ENCODE measurements around the gene PTPRQ. TPM values are rescaled to one million over a fixed set of nuclear protein-coding genes. Genes with fewer than 3 reads are reported as not detected.

PTPRQ gene
- total and polyA plus RNA-seq, 11 donors: 0.05 to 4.2 (median 0.20) TPM; not detected in 2

GRCh38 chr12:80620281-80620680, 176.2 kb downstream of the PTPRQ start:
- Histone ChIP-seq H3K27me3 (no peaks in the 10 kb centered on the region), H3K36me3 (no peaks in the 10 kb centered on the region), H3K4me3 (no peak overlapping the region), H3K27ac (no peak overlapping the region), H3K9me3 (no peaks in the 10 kb centered on the region), H3K4me1 (no peaks in the 10 kb centered on the region)
- ATAC-seq: no peak
- TF ChIP-seq POLR2A (IDR thresholded peaks at IDR 0.05) (no peak), CTCF (IDR thresholded peaks at IDR 0.05) (no peak)
- intact Hi-C loops (cut with DNase I): no loop called here
- WGBS, 4 donors: 70 to 83% (median 81%) methylated on average over 2 of the region's 2 CpGs
- no peak for DNase-seq

- H3K27ac ChIP-seq: no peak overlapping the region
- no peak overlapping the region for H3K4me3 ChIP-seq
- peaks cover 0 to 1% (median 0%) of the 10 kb centered on the region in 12 donors for H3K4me1 ChIP-seq
- H3K9me3 ChIP-seq: no peaks in the 10 kb centered on the region
- H3K36me3 ChIP-seq: no peaks in the 10 kb centered on the region
- WGBS, 4 donors: 76 to 92% (median 81%) methylated on average over 1 of the region's 1 CpG
- no peak for ATAC-seq
- TF ChIP-seq CTCF (IDR thresholded peaks at IDR 0.05) (no peak), POLR2A (IDR thresholded peaks at IDR 0.05) (no peak)
- no peak for DNase-seq
- intact Hi-C loops (cut with DNase I): no loop called here
- H3K27me3 ChIP-seq: no peaks in the 10 kb centered on the region
Measured at GRCh38 chr12:80622271-80622670, 178.2 kb downstream of the PTPRQ start.

GRCh38 chr12:80625051-80625450, 181.0 kb downstream of the PTPRQ start:
- DNase-seq (no peak), ATAC-seq (no peak)
- Histone ChIP-seq H3K4me3 (no peak overlapping the region), H3K9me3 (no peaks in the 10 kb centered on the region), H3K27me3 (no peaks in the 10 kb centered on the region), H3K27ac (no peak overlapping the region), H3K4me1 (peaks cover 0 to 9% (median 0%) of the 10 kb centered on the region in 12 donors), H3K36me3 (no peaks in the 10 kb centered on the region)
- intact Hi-C loops (cut with DNase I): no loop called here
- WGBS, 4 donors: 75 to 89% (median 80%) methylated on average over 1 of the region's 1 CpG
- TF ChIP-seq CTCF (IDR thresholded peaks at IDR 0.05): no peak
- TF ChIP-seq POLR2A (IDR thresholded peaks at IDR 0.05): no peak

GRCh38 chr12:80625901-80626300, 181.9 kb downstream of the PTPRQ start:
- WGBS, 4 donors: 61 to 67% (median 63%) methylated on average over 3 of the region's 3 CpGs
- Histone ChIP-seq H3K36me3 (no peaks in the 10 kb centered on the region), H3K4me3 (no peak overlapping the region), H3K27ac (no peak overlapping the region), H3K27me3 (no peaks in the 10 kb centered on the region), H3K4me1 (peaks cover 0 to 9% (median 0%) of the 10 kb centered on the region in 12 donors), H3K9me3 (no peaks in the 10 kb centered on the region)
- no peak for DNase-seq
- no peak for ATAC-seq
- intact Hi-C loops (cut with DNase I): no loop called here
- TF ChIP-seq CTCF (IDR thresholded peaks at IDR 0.05) (no peak), POLR2A (IDR thresholded peaks at IDR 0.05) (no peak)
